Rectal smooth muscle tissue (tissue), 1 donor: ENCODE data around the gene FCER1G.
A peak's percentile ranks its signal among the peaks of the same experiment; 100 is the strongest.
"Not testable (repeated sequence)": the region's sequence is repeated elsewhere in the genome, so short reads cannot be mapped to it uniquely, and the experiment has no call there.

Experiments
- H3K27ac ChIP-seq: one replicate; pipeline ENCODE4 v1.7.0; 2013; ENCODE audit warnings: low read depth, low read length, inconsistent platforms
- H3K27me3 ChIP-seq: one replicate; pipeline ENCODE4 v1.7.0; 2013; ENCODE audit warnings: low read length; ENCODE audit not compliant: control insufficient read depth, insufficient read depth
- H3K36me3 ChIP-seq: one replicate; pipeline ENCODE4 v1.7.0; 2013; ENCODE audit warnings: low read length; ENCODE audit not compliant: control insufficient read depth, insufficient read depth
- H3K4me1 ChIP-seq: one replicate; pipeline ENCODE4 v1.7.0; 2013; ENCODE audit warnings: low read length; ENCODE audit not compliant: control insufficient read depth, insufficient read depth
- H3K4me3 ChIP-seq: one replicate; pipeline ENCODE4 v1.7.0; 2013; ENCODE audit warnings: low read length
- H3K9ac ChIP-seq: one replicate; pipeline ENCODE4 v1.7.0; 2013; ENCODE audit warnings: low read length

Gene FCER1G

DNA sequence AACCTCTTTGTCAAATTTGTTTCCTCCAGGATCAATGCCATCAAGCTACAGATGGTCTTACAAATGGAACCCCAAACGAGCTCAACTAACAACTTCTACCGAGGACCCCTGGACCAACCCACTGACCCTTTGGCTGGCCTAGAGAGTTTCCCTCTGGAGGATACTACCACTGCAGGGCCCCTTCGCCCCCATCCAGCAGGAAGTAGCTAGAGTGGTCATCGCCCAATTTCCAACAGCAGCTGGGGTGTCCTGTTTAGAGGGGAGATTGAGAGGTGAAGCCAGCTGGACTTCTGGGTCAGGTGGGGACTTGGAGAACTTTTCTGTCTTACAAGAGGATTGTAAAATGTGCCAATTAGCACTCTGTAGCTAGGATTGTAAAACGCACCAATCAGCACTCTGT, 42.0 kb downstream of the FCER1G start:
- H3K36me3 ChIP-seq, H3K4me1 ChIP-seq, H3K27ac ChIP-seq: not testable (repeated sequence)

GRCh38 chr1:161258439-161259344, 43.6 kb downstream of the FCER1G start, which contains the start of gene PCP4L1:
Gene PCP4L1 (plus strand): TSS chr1:161258745. CDS start chr1:161258975, 230 bp downstream.
- Histone ChIP-seq H3K27ac (peak within 1 kb of the TSS; percentile 80), H3K27me3 (peaks cover 3% of the 10 kb centered on the region), H3K9ac (no peak within 1 kb of the TSS), H3K4me1 (peaks cover 2% of the 10 kb centered on the region), H3K4me3 (peak within 1 kb of the TSS; percentile 81), H3K36me3 (no peaks in the 10 kb centered on the region)

More for the DNA sequence above, 42.0 kb downstream of the FCER1G start:
- not testable (repeated sequence) for H3K4me3 ChIP-seq, H3K9ac ChIP-seq, H3K27me3 ChIP-seq

DNA sequence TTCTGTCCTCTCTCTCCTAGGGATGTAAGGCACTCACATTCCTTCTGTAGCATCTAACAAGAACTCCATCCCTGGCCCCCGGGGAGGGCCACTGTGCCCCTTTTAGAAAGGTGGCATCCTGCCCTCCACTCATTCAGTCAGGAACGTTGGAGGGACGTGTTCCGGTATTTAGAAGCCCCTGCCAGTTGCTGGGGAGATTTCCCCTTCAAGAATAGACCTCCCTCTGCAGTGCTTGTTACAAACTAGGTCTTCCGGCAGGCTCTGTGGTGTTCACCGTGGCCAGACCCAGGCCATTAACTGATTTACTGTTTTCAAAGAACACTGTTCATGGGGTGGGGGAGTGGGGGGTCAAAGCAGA, 44.2 kb downstream of the FCER1G start:
- Histone ChIP-seq H3K36me3 (no peaks in the 10 kb centered on the region), H3K4me3 (peak overlapping the region; percentile 81), H3K27ac (peak overlapping the region; percentile 80), H3K27me3 (peaks cover 3% of the 10 kb centered on the region), H3K9ac (no peak overlapping the region), H3K4me1 (peaks cover 2% of the 10 kb centered on the region)

- H3K4me1 ChIP-seq = peaks cover 2% of the 10 kb centered on the region
- H3K9ac ChIP-seq = no peak overlapping the region
- H3K27me3 ChIP-seq = peaks cover 3% of the 10 kb centered on the region
- H3K4me3 ChIP-seq = peak overlapping the region; percentile 81
- H3K27ac ChIP-seq = no peak overlapping the region
- H3K36me3 ChIP-seq = no peaks in the 10 kb centered on the region
Observed at GRCh38 chr1:161259765-161260164, 44.7 kb downstream of the FCER1G start.

DNA sequence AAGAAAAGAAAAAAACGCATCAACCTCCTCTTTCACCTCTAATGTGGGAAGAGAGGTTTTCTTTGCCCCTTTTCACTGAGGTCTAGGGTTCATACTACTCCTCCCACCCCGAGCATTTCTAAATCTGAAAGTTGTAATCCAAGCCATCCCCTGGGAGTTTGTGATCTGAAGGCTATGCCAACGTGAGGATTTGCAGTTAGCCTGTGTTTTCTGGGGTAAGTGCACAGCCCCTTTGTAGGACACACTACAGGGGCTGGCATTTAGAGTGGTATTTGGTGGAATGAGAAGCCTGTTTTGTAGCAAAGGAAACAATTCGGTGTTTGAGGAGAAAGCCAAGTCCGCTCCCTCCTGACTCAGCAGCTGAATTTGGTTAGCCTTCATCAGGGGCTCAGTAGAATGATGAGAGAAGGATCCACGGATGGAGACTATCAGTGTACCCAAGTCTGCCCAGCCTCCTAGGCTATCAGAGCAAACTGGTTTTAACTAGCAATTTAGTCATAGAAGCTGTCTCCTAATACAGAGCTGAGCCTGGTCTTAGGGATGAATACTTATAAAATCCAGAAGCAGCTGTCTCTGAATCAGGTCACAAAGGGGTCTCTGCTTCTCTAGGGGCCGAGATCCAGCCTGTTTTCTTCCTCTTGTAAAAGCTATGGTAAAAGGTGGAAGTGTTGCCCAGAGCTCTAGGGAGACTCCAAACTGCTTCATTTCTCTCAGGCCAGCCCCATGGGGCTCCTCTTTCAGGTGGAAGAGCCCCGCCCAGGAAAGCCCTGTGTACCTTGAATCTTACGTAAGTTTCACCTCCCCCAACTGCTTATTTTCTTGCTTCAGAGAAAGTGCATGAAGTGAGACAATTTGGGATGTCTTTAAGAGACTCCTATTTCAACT, 45.5 kb downstream of the FCER1G start:
- Histone ChIP-seq H3K27me3 (peaks cover 3% of the 10 kb centered on the region), H3K27ac (peak overlapping the region; percentile 36), H3K4me1 (peaks cover 2% of the 10 kb centered on the region), H3K36me3 (no peaks in the 10 kb centered on the region), H3K4me3 (no peak overlapping the region), H3K9ac (no peak overlapping the region)

DNA sequence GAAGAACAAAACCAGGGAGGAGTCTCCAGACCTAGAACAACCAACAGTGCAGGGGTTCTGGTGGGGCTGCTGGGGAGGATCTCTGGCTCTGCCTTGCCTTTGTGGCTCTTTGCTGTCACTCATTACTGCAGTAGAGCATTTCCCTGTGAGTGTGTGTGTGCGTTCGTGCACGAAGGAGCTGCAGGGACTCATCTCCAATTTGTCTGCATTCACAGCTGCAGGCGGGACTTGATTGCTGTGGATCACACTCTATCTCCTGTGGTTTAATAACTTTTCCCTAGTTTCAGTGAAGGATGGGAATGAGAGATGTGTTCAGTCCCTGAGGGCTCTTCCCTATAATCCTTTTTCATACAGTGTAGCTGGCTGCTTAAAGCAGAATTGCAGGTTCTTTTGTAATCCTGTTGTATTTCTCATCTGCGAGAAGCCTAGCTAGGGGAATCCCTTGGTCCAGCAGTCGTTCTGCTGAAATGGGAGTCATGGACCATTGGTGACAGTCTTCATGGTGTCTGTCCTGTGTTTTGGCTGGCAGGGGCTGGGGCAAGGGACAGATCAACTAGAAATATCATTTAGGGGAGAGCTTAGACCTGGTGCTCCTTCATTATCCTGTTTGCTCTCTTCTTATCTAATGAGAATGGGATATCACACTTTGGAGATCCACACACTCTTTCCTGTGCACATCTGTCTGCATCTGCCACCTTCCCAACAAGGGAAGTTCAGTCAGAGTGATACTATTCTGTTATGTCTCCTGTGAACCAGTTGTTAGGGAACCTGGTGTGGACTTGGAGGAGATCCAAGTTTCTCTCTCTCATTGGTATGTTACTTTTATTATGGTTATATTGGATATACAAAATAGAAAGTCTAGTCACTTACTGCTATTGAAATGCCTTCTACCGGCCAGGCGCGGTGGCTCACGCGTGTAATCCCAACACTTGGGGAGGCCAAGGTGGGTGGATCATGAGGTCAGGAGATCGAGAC, 46.5 kb downstream of the FCER1G start:
- Histone ChIP-seq H3K9ac (no peak overlapping the region), H3K4me1 (peaks cover 9% of the 10 kb centered on the region), H3K27ac (peak overlapping the region; percentile 21), H3K4me3 (no peak overlapping the region), H3K36me3 (no peaks in the 10 kb centered on the region), H3K27me3 (peaks cover 3% of the 10 kb centered on the region)

DNA sequence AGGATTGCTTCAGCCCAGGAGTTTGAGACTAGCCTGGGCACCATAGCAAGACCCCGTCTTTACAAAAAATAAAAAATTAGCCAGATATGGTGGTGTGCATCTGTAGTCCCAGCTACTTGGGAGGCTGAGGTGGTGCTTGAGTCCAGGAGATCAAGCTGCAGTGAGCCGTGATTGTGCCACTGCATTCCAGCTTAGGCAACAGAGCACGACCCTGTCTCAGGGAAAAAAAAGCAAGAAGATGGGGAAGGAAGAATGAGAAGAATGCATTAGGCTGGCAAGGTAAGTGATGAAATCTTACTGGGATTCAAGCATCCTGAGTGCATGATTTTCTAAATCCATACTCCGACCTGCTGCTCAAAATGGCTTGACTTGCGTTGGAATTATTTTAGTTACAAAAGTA, 50.2 kb downstream of the FCER1G start:
- H3K36me3 ChIP-seq = no peaks in the 10 kb centered on the region
- H3K27ac ChIP-seq = no peak overlapping the region
- no peak overlapping the region for H3K9ac ChIP-seq
- H3K27me3 ChIP-seq = no peaks in the 10 kb centered on the region
- no peak overlapping the region for H3K4me3 ChIP-seq
- H3K4me1 ChIP-seq = peaks cover 16% of the 10 kb centered on the region

DNA sequence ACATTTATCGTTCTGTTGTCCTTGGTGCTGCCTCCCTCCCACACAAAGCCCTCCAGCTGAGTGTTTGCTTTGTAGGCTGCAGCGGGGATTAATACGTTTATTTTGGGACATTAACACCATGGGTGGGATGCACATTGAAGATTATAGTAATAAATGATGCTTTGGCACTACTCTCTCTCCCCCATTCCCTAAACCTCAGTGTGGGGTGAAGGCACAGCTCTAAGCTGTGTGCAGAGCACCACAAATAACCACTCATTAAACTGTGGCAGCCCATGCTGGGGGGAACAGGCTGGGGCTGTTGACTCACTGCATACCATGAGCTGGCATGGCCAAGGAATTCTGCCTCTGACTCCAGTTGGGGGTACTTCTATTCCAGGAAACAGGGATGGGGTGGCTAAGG, 51.1 kb downstream of the FCER1G start:
- H3K9ac ChIP-seq = no peak overlapping the region
- H3K27ac ChIP-seq = peak overlapping the region; percentile 63
- peaks cover 16% of the 10 kb centered on the region for H3K4me1 ChIP-seq
- no peaks in the 10 kb centered on the region for H3K36me3 ChIP-seq
- H3K4me3 ChIP-seq = no peak overlapping the region
- H3K27me3 ChIP-seq = no peaks in the 10 kb centered on the region

DNA sequence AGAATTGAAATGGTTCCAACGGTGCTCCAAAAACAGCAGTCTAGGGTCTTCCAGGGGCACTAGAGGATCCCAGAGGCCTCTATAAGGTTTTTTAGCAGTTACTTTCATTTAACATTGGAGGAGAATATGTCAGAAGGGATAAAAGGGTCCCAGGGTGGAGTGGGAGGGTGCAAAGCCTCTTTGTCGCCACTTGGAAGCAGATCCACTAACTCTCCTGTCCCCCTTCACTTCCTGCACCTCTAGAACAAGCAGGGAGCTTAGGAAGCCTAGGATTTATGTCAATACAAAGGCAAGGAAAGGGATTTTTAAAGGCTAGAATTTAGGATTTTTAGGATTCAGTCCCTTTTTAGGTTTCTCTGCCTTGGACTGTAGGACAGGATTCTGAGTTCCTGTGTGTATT, 51.7 kb downstream of the FCER1G start:
- Histone ChIP-seq H3K27ac (peak overlapping the region; percentile 63), H3K36me3 (no peaks in the 10 kb centered on the region), H3K4me3 (no peak overlapping the region)

GRCh38 chr1:161267321-161267720, 52.2 kb downstream of the FCER1G start:
- Histone ChIP-seq H3K4me1 (peaks cover 14% of the 10 kb centered on the region), H3K9ac (no peak overlapping the region), H3K27ac (peak overlapping the region; percentile 63), H3K4me3 (no peak overlapping the region), H3K36me3 (no peaks in the 10 kb centered on the region), H3K27me3 (no peaks in the 10 kb centered on the region)

More for the DNA sequence above, 51.7 kb downstream of the FCER1G start:
- no peak overlapping the region for H3K9ac ChIP-seq
- H3K4me1 ChIP-seq = peaks cover 14% of the 10 kb centered on the region
- H3K27me3 ChIP-seq = no peaks in the 10 kb centered on the region
